H1 (cell line): ENCODE results near the gene RBM44. TPM values are rescaled to one million over a fixed set of nuclear protein-coding genes. Genes with fewer than 3 reads are reported as not detected.

Source experiments
- CTCF ChIA-PET: fragments of 300-600 bp; sonication (Branson Sonifier 250); formaldehyde crosslinking; loops from one replicate; lab custom pipeline; 2021; ENCODE audit not compliant: partially characterized antibody; lab: Charles Lee
- POLR2A ChIA-PET: fragments of 300-600 bp; sonication (Branson Sonifier 250); formaldehyde crosslinking; loops from one replicate; lab custom pipeline; 2021; ENCODE audit warnings: inconsistent platforms; ENCODE audit not compliant: partially characterized antibody; lab: Charles Lee
- DNase-seq, 2 experiments: peaks; one replicate each; pipeline versions ENCODE4 v3.0.0 to v3.0.0-alpha.2; 2010 to 2022; ENCODE audit warnings: low spot score in 2 of 2, low read depth in 1 of 2, mixed read lengths in 1 of 2
- FAIRE-seq: peaks from 2 replicates; lab custom pipeline; 2011; peaks lifted over from hg19 to GRCh38; lab: Jason Lieb, UNC
- H2AFZ ChIP-seq: 2 replicates; pipeline ENCODE4 v1.8.1; 2012; ENCODE audit warnings: low read length, inconsistent platforms
- H2AK5ac ChIP-seq: 2 replicates; pipeline ENCODE4 v1.6.1; 2013; ENCODE audit warnings: low read depth, low read length
- H2BK120ac ChIP-seq: replicated peaks from 2 replicates; pipeline ENCODE3; 2013; ENCODE audit warnings: low read depth, low read length, inconsistent platforms
- H2BK12ac ChIP-seq: 2 replicates; pipeline ENCODE4 v1.6.1; 2013; ENCODE audit warnings: low read depth, low read length
- H2BK15ac ChIP-seq: 2 replicates; pipeline ENCODE4 v1.6.1; 2013; ENCODE audit warnings: low read length
- H2BK20ac ChIP-seq: 2 replicates; pipeline ENCODE4 v1.6.1; 2013; ENCODE audit warnings: low read length
- H2BK5ac ChIP-seq: 2 replicates; pipeline ENCODE4 v1.6.1; 2013; ENCODE audit warnings: low read depth, low read length
- H3K14ac ChIP-seq: 2 replicates; pipeline ENCODE4 v1.6.1; 2013; ENCODE audit warnings: inconsistent platforms; ENCODE audit not compliant: insufficient read length
- H3K18ac ChIP-seq: 2 replicates; pipeline ENCODE4 v1.6.1; 2013; ENCODE audit warnings: low read length; ENCODE audit errors: extremely low read depth
- H3K23ac ChIP-seq: 2 replicates; pipeline ENCODE4 v1.6.1; 2013; ENCODE audit warnings: inconsistent platforms; ENCODE audit not compliant: insufficient read length
- H3K23me2 ChIP-seq: 2 replicates; pipeline ENCODE4 v1.6.1; 2013; ENCODE audit warnings: low read depth, low read length
- H3K27ac ChIP-seq: 2 replicates; pipeline ENCODE4 v1.6.1; 2011; ENCODE audit warnings: low read depth, low read length, inconsistent platforms
- H3K27me3 ChIP-seq, 4 experiments: replicated peaks in 1 of 4; 1 replicate in 1 of 4; 2 replicates in 3 of 4; pipeline versions ENCODE4 v1.6.1 to v1.8.1; 2011 to 2013; ENCODE audit warnings: low read length in 3 of 4, mild to moderate bottlenecking in 3 of 4, inconsistent platforms in 2 of 4, mixed read lengths in 2 of 4, moderate library complexity in 1 of 4; ENCODE audit not compliant: control insufficient read depth in 3 of 4, insufficient read depth in 3 of 4; ENCODE audit errors: extremely low read depth in 1 of 4
- H3K36me3 ChIP-seq, 4 experiments: 2 replicates each; pipeline versions ENCODE4 v1.6.1 to v1.8.1; 2011 to 2013; ENCODE audit warnings: mild to moderate bottlenecking in 4 of 4, low read length in 3 of 4, moderate library complexity in 2 of 4, control low read depth in 1 of 4, inconsistent platforms in 1 of 4; ENCODE audit not compliant: insufficient read depth in 4 of 4, control insufficient read depth in 2 of 4
- H3K4ac ChIP-seq: replicated peaks from 2 replicates; pipeline ENCODE3; 2013; ENCODE audit warnings: low read length, low read depth, mixed read lengths, inconsistent platforms; ENCODE audit not compliant: insufficient read length
- H3K4me1 ChIP-seq, 4 experiments: replicated peaks in 1 of 4; 1 replicate in 1 of 4; 2 replicates in 3 of 4; pipeline versions ENCODE4 v1.6.1 to v1.8.1; 2011 to 2013; ENCODE audit warnings: low read length in 3 of 4, inconsistent platforms in 2 of 4, mixed read lengths in 1 of 4; ENCODE audit not compliant: insufficient read depth in 4 of 4, control insufficient read depth in 3 of 4
- H3K4me2 ChIP-seq, 2 experiments: 2 replicates each; pipeline versions ENCODE4 v1.6.1 to v1.8.1; 2011 to 2013; ENCODE audit warnings: low read depth in 2 of 2, low read length in 2 of 2, control low read depth in 1 of 2, inconsistent platforms in 1 of 2, mild to moderate bottlenecking in 1 of 2; ENCODE audit not compliant: insufficient read depth in 1 of 2
- H3K4me3 ChIP-seq, 4 experiments: fragments of 200-600, 300-600 bp in 1 of 4; sonication (generic), shearing (Covaris generic), sonication (Bioruptor Twin) in 1 of 4; 2 replicates each; pipeline versions ENCODE4 v1.5.1 to v1.8.1; 2011 to 2016; ENCODE audit warnings: low read length in 4 of 4, low read depth in 3 of 4, control low read depth in 2 of 4, inconsistent platforms in 2 of 4, mild to moderate bottlenecking in 2 of 4, mixed read lengths in 1 of 4, moderate library complexity in 1 of 4; ENCODE audit not compliant: insufficient read depth in 2 of 4; ENCODE audit errors: extremely low read depth in 1 of 4
- H3K56ac ChIP-seq: replicated peaks from 2 replicates; pipeline ENCODE3; 2013; ENCODE audit warnings: low read depth, mild to moderate bottlenecking, mixed read lengths, low read length, inconsistent platforms; ENCODE audit not compliant: insufficient read length
- H3K79me1 ChIP-seq: 2 replicates; pipeline ENCODE4 v1.6.1; 2013; ENCODE audit warnings: low read depth, low read length, control low read depth
- H3K79me2 ChIP-seq, 2 experiments: 2 replicates each; pipeline versions ENCODE4 v1.6.1 to v1.8.1; 2012 to 2013; ENCODE audit warnings: low read length in 2 of 2, mild to moderate bottlenecking in 2 of 2, inconsistent platforms in 1 of 2; ENCODE audit not compliant: insufficient read depth in 2 of 2, control insufficient read depth in 1 of 2
- H3K9ac ChIP-seq, 4 experiments: replicated peaks in 1 of 4; 1 replicate in 1 of 4; 2 replicates in 3 of 4; pipeline versions ENCODE4 v1.6.1 to v1.8.1; 2011 to 2013; ENCODE audit warnings: low read depth in 3 of 4, low read length in 3 of 4, control low read depth in 2 of 4, mild to moderate bottlenecking in 2 of 4, moderate library complexity in 2 of 4, inconsistent platforms in 1 of 4; ENCODE audit errors: extremely low read depth in 1 of 4
- H3K9me3 ChIP-seq, 2 experiments: 2 replicates each; pipeline versions ENCODE4 v1.6.1 to v1.8.1; 2012 to 2013; ENCODE audit warnings: mild to moderate bottlenecking in 2 of 2, moderate library complexity in 2 of 2, control low read depth in 1 of 2, inconsistent platforms in 1 of 2, low read depth in 1 of 2, low read length in 1 of 2, mixed read lengths in 1 of 2; ENCODE audit not compliant: insufficient read depth in 2 of 2
- H4K20me1 ChIP-seq, 2 experiments: replicated peaks in 1 of 2; 2 replicates each; pipeline versions ENCODE3 to v1.8.1; 2011 to 2013; ENCODE audit warnings: inconsistent platforms in 2 of 2, low read length in 2 of 2, mild to moderate bottlenecking in 1 of 2; ENCODE audit not compliant: insufficient read depth in 2 of 2, control insufficient read depth in 1 of 2
- H4K5ac ChIP-seq: 2 replicates; pipeline ENCODE4 v1.6.1; 2013; ENCODE audit warnings: low read length, low read depth, mixed read lengths, inconsistent platforms; ENCODE audit not compliant: insufficient read length
- H4K8ac ChIP-seq: 2 replicates; pipeline ENCODE4 v1.8.0; 2013; ENCODE audit warnings: mild to moderate bottlenecking, moderate library complexity, low read length, inconsistent platforms; ENCODE audit not compliant: insufficient read depth; ENCODE audit errors: extremely low read depth
- H4K91ac ChIP-seq: replicated peaks from 2 replicates; pipeline ENCODE3; 2013; ENCODE audit warnings: low read length, mixed read lengths, inconsistent platforms; ENCODE audit not compliant: insufficient read length
- SIX5 ChIP-seq: IDR thresholded peaks from 2 replicates; pipeline ENCODE4 v1.6.1; 2011; ENCODE audit warnings: mild to moderate bottlenecking, low read depth, low read length
- TBP ChIP-seq: IDR thresholded peaks from 2 replicates; pipeline ENCODE4 v1.6.1; 2011; ENCODE audit warnings: low read depth, low read length, improper control_type of control experiment
- WGBS, 2 experiments: shearing (Covaris generic) in 1 of 2; methylation state at CpG; one replicate each; pipeline versions ENCODE4 v1.1.6 to v1.1.7; 2013 to 2015; ENCODE audit warnings: low lambda C conversion rate in 2 of 2, mixed read lengths in 2 of 2, inconsistent platforms in 1 of 2, low coverage in 1 of 2, missing lambda C conversion rate in 1 of 2; ENCODE audit not compliant: insufficient replicate concordance in 2 of 2, insufficient coverage in 1 of 2, insufficient read length in 1 of 2; ENCODE audit errors: extremely low coverage in 1 of 2, missing lambda C conversion rate in 1 of 2; 5-methylcytosine and 5-hydroxymethylcytosine counted together
- polyA plus RNA-seq, 7 experiments: library from polyadenylated mRNA; depleted of rRNA in 3 of 7; stranded (reverse) in 5 of 7; unstranded in 2 of 7; fragments of >200 nt in 5 of 7; fragments of 200-250 nt in 2 of 7; gene quantifications; 1 replicate in 5 of 7; 2 replicates in 1 of 7; 4 replicates in 1 of 7; pipeline versions ENCODE4 v1.2.1 to v1.2.3, GENCODE V29; 2011 to 2013; ENCODE audit warnings: missing spikeins in 2 of 7, mixed read lengths in 2 of 7
- total RNA-seq: library from RNA; stranded (reverse); fragmentation: NEBNext Ultra II Directional; extraction: Animal tissue kit (Norgen Biotek cat#: 25700); gene quantifications from 2 replicates; pipeline ENCODE4 v1.2.1, GENCODE V29; 2021

The RBM44 gene
- total and polyA plus RNA-seq, 2 of the 8 experiments (the other 6 are each of a cell fraction or from before 2014, with no cell fraction given) = 0.12 to 0.43 TPM

DNA sequence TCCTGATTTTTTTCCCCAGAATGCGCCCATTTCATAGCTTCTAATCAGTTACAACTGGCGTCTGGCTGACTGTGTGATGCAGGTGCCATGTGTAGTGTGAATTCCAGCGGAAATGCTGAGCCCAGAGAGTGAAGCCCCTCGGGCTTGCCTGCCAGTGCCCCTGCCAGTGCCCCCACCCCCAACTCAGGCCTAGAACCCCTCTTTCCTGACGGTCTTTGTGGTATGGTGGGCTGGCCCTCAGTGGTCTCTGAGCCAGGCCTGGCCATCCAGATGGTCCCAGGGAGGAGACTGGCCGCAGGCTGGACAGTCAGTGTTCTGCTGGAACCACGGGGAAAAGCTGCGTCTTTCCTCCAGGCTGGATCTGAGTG lies 63.9 kb downstream of the RBM44 start:
- peaks cover 9 to 30% (median 23%) of the 10 kb centered on the region in 4 experiments for H3K27me3 ChIP-seq
- no peak overlapping the region for H2BK120ac ChIP-seq
- no peak overlapping the region for H4K5ac ChIP-seq
- 81% methylated on average over 8 of the region's 8 CpGs; no CpG with 5 or more reads in 1 of the 2 experiments for WGBS, 2 experiments
- H3K36me3 ChIP-seq = no peaks in the 10 kb centered on the region
- no peak for DNase-seq
- H3K4me2 ChIP-seq = no peak overlapping the region
- no peaks in the 10 kb centered on the region for H4K20me1 ChIP-seq
- H3K4me1 ChIP-seq = peaks cover 0 to 13% (median 8%) of the 10 kb centered on the region in 4 experiments; a peak in 6 of 7 replicates
- FAIRE-seq = no peak
- POLR2A ChIA-PET = no interaction called here
- no peak overlapping the region for H2AK5ac ChIP-seq
- H3K56ac ChIP-seq = no peak overlapping the region
- H2BK15ac ChIP-seq = no peak overlapping the region
- H3K14ac ChIP-seq = no peak overlapping the region
- no peak overlapping the region for H3K18ac ChIP-seq
- H3K4me3 ChIP-seq = no peak overlapping the region
- H3K23ac ChIP-seq = no peak overlapping the region
- no peaks in the 10 kb centered on the region for H3K79me2 ChIP-seq
- H3K23me2 ChIP-seq = peaks cover 8% of the 10 kb centered on the region; the same call in 1 of the 2 replicates
- no peak overlapping the region; the same call in 1 of the 2 replicates for H2BK20ac ChIP-seq
- no peak overlapping the region for H2AFZ ChIP-seq
- H3K27ac ChIP-seq = no peak overlapping the region
- no peak overlapping the region for H3K9ac ChIP-seq
- H3K9me3 ChIP-seq = no peaks in the 10 kb centered on the region
- TF ChIP-seq SIX5 = no peak
- TF ChIP-seq TBP = no peak
- H4K8ac ChIP-seq = no peak overlapping the region
- CTCF ChIA-PET = interaction anchor here (0.7 to 0.9 kb wide), 2 partner anchors 87 to 244 kb away, joined by 3 read pairs; no protein-coding TSS in a partner anchor
- H2BK12ac ChIP-seq = no peak overlapping the region
- H3K79me1 ChIP-seq = no peaks in the 10 kb centered on the region
- no peak overlapping the region for H4K91ac ChIP-seq
- H2BK5ac ChIP-seq = no peak overlapping the region
- no peak overlapping the region for H3K4ac ChIP-seq
